Endothelial cell of umbilical vein (primary cell): ENCODE data around the gene ADRA2A. TPM values are rescaled to one million over a fixed set of nuclear protein-coding genes. Genes with fewer than 3 reads are reported as not detected.

Experiments
- BruUV-seq: library from RNA; stranded (reverse); fragments of 400-500 nt; replicated peaks from 2 replicates; lab custom pipeline; 2021; lab: Mats Ljungman, UMichigan
- CTCF ChIA-PET: fragments of 300-600, 350-600 bp; sonication (Branson Sonifier 250); formaldehyde crosslinking; loops from one replicate; lab custom pipeline; 2021; ENCODE audit warnings: antibody characterized with exemption, inconsistent platforms; lab: Charles Lee
- POLR2A ChIA-PET: fragments of 300-600, 350-600 bp; sonication (Branson Sonifier 250); formaldehyde crosslinking; loops from one replicate; lab custom pipeline; 2021; ENCODE audit warnings: antibody characterized with exemption, inconsistent platforms; lab: Charles Lee
- DNase-seq: peaks from one replicate; pipeline ENCODE4 v3.0.0-alpha.2; 2011; ENCODE audit warnings: low read depth, low spot score
- FAIRE-seq: peaks from 2 replicates; lab custom pipeline; 2011; peaks lifted over from hg19 to GRCh38; lab: Jason Lieb, UNC
- H2AFZ ChIP-seq: 2 replicates; pipeline ENCODE4 v1.6.0; 2012; ENCODE audit warnings: low read depth, low read length, control low read depth, inconsistent platforms
- H3K27ac ChIP-seq: 2 replicates; pipeline ENCODE4 v1.5.1; 2011; ENCODE audit warnings: low read depth, mild to moderate bottlenecking, control low read depth, low read length, moderate library complexity; ENCODE audit not compliant: insufficient read depth
- H3K27me3 ChIP-seq, 2 experiments: 2 replicates each; pipeline versions ENCODE4 v1.6.0 to v1.6.1; 2011; ENCODE audit warnings: low read length in 2 of 2, mixed read lengths in 1 of 2; ENCODE audit not compliant: control insufficient read depth in 2 of 2, insufficient read depth in 2 of 2
- H3K36me3 ChIP-seq, 2 experiments: 2 replicates in 1 of 2; 3 replicates in 1 of 2; pipeline ENCODE4 v1.5.1; 2011; ENCODE audit warnings: low read length in 2 of 2, mild to moderate bottlenecking in 1 of 2, moderate library complexity in 1 of 2; ENCODE audit not compliant: control insufficient read depth in 2 of 2, insufficient read depth in 2 of 2; ENCODE audit errors: extremely low read depth in 1 of 2
- H3K4me1 ChIP-seq: 3 replicates; pipeline ENCODE4 v1.5.1; 2011; ENCODE audit warnings: mild to moderate bottlenecking, low read length; ENCODE audit not compliant: control insufficient read depth, insufficient read depth; ENCODE audit errors: extremely low read depth
- H3K4me2 ChIP-seq: 2 replicates; pipeline ENCODE4 v1.6.1; 2011; ENCODE audit warnings: low read length, control low read depth, mixed read lengths; ENCODE audit not compliant: insufficient read depth
- H3K4me3 ChIP-seq, 3 experiments: fragments of 200-600 bp in 1 of 3; sonication (generic), shearing (Covaris generic) in 1 of 3; replicated peaks in 1 of 3; 2 replicates each; pipeline ENCODE4 v1.5.1; 2011 to 2016; ENCODE audit warnings: control low read depth in 3 of 3, low read length in 3 of 3, mild to moderate bottlenecking in 2 of 3, inconsistent platforms in 1 of 3, low read depth in 1 of 3, moderate library complexity in 1 of 3; ENCODE audit not compliant: insufficient read depth in 1 of 3
- H3K79me2 ChIP-seq: 2 replicates; pipeline ENCODE4 v1.6.0; 2012; ENCODE audit warnings: low read length, inconsistent platforms; ENCODE audit not compliant: control insufficient read depth, insufficient read depth
- H3K9ac ChIP-seq: replicated peaks from 2 replicates; pipeline ENCODE3; 2011; ENCODE audit warnings: low read length, control low read depth; ENCODE audit not compliant: insufficient read depth; ENCODE audit errors: extremely low read depth
- H3K9me1 ChIP-seq: replicated peaks from 3 replicates; pipeline ENCODE4 v1.6.0; 2011; ENCODE audit warnings: mild to moderate bottlenecking, low read length; ENCODE audit not compliant: control insufficient read depth, insufficient read depth; ENCODE audit errors: extremely low read depth
- H3K9me3 ChIP-seq: replicated peaks from 2 replicates; pipeline ENCODE4 v1.5.1; 2012; ENCODE audit warnings: low read length, inconsistent platforms; ENCODE audit not compliant: control insufficient read depth, insufficient read depth
- H4K20me1 ChIP-seq: replicated peaks from 2 replicates; pipeline ENCODE3; 2011; ENCODE audit warnings: mild to moderate bottlenecking, low read length; ENCODE audit not compliant: control insufficient read depth, insufficient read depth; ENCODE audit errors: extremely low read depth
- CTCF ChIP-seq, 2 donors: IDR thresholded peaks; 1 replicate in 1 of 2; 2 replicates in 1 of 2; pipeline ENCODE4 v1.5.1; 2011; ENCODE audit warnings: low read length in 2 of 2, mild to moderate bottlenecking in 2 of 2, moderate library complexity in 2 of 2, control low read depth in 1 of 2, inconsistent platforms in 1 of 2, low read depth in 1 of 2; ENCODE audit not compliant: insufficient read depth in 1 of 2; ENCODE audit errors: extremely low read depth in 1 of 2
- EZH2 ChIP-seq: IDR thresholded peaks from 2 replicates; pipeline ENCODE4 v1.6.1; 2012; ENCODE audit warnings: borderline replicate concordance, low read depth, mild to moderate bottlenecking, moderate library complexity, low read length, inconsistent platforms; ENCODE audit not compliant: severe bottlenecking
- FOS ChIP-seq: IDR thresholded peaks from 2 replicates; pipeline ENCODE4 v1.6.1; 2011; ENCODE audit warnings: mild to moderate bottlenecking, low read length, moderate library complexity, borderline replicate concordance; ENCODE audit not compliant: insufficient read depth
- GATA2 ChIP-seq: IDR thresholded peaks from 2 replicates; pipeline ENCODE4 v1.7.0; 2011; ENCODE audit warnings: low read depth, mild to moderate bottlenecking, moderate library complexity, mixed read lengths, low read length; ENCODE audit not compliant: insufficient read length, insufficient read depth
- JUN ChIP-seq: IDR thresholded peaks from 2 replicates; pipeline ENCODE4 v1.6.1; 2011; ENCODE audit warnings: borderline replicate concordance, low read depth; ENCODE audit not compliant: insufficient read length, insufficient read depth
- MAX ChIP-seq: IDR thresholded peaks from 2 replicates; pipeline ENCODE4 v1.6.1; 2011; ENCODE audit not compliant: insufficient read depth, insufficient read length
- MYC ChIP-seq: IDR thresholded peaks from one replicate; pipeline ENCODE4 v1.6.1; 2011; ENCODE audit warnings: mild to moderate bottlenecking, low read depth, low read length
- POLR2A ChIP-seq: IDR thresholded peaks from 2 replicates; pipeline ENCODE4 v1.6.1; 2012; ENCODE audit warnings: low read depth, mild to moderate bottlenecking, control low read depth, low read length
- POLR2AphosphoS5 ChIP-seq: IDR thresholded peaks from 2 replicates; pipeline ENCODE4 v1.6.1; 2012; ENCODE audit warnings: low read depth, mild to moderate bottlenecking, control low read depth, low read length, moderate library complexity; ENCODE audit not compliant: insufficient read depth
- dilution Hi-C: fragments of 300-500 bp; cut with MboI; formaldehyde crosslinking; loops from one replicate; pipeline ENCODE4 v1.15.0; 2019; ENCODE audit warnings: low sequenced_read_pairs; ENCODE audit not compliant: extremely low pct_ligation_motif_present
- intact Hi-C: fragments of 100-400 bp; cut with micrococcal nuclease; formaldehyde crosslinking; loops from one replicate; pipeline ENCODE4 v1.10.0; 2022
- polyA plus RNA-seq, 4 experiments: library from polyadenylated mRNA; depleted of rRNA in 3 of 4; stranded (reverse) in 3 of 4; unstranded in 1 of 4; fragments of >200 nt; gene quantifications; 2 replicates each; pipeline versions ENCODE4 v1.2.1 to v1.2.3, GENCODE V29; 2011 to 2012; ENCODE audit warnings: missing spikeins in 1 of 4
- total RNA-seq: library from RNA; stranded (reverse); gene quantifications from 2 replicates; pipeline ENCODE4 v1.2.3, GENCODE V29; 2021

Gene ADRA2A
- total and polyA plus RNA-seq, 2 donors (not counting 3 experiments of a cell fraction or from before 2014, with no cell fraction given) = 0.03 TPM; not detected in 1

- dilution Hi-C loops = no loop called here
- Histone ChIP-seq H3K9ac (no peak overlapping the region), H3K27me3 (no peaks in the 10 kb centered on the region), H3K4me1 (no peaks in the 10 kb centered on the region), H2AFZ (no peak overlapping the region), H3K36me3 (no peaks in the 10 kb centered on the region), H3K27ac (no peak overlapping the region), H3K79me2 (no peaks in the 10 kb centered on the region), H3K4me2 (no peak overlapping the region), H3K9me3 (no peaks in the 10 kb centered on the region), H3K4me3 (no peak overlapping the region), H3K9me1 (no peaks in the 10 kb centered on the region), H4K20me1 (no peaks in the 10 kb centered on the region)
- intact Hi-C loops = no loop called here
- POLR2A ChIA-PET = no interaction called here
- FAIRE-seq (no peak), DNase-seq (no peak)
- CTCF ChIA-PET = no interaction called here
- BruUV-seq = no TSS peak
- no peak for TF ChIP-seq POLR2A
- no peak for TF ChIP-seq GATA2
Measured at GRCh38 chr10:111039522-111039921, 37.3 kb upstream of the ADRA2A start.

- ChIA-PET CTCF (no interaction called here), POLR2A (no interaction called here)
- TF ChIP-seq EZH2 = no peak
- no peak for TF ChIP-seq POLR2AphosphoS5
- no peak for TF ChIP-seq MAX
- no peak for TF ChIP-seq CTCF (IDR thresholded peaks at IDR 0.05; ENCODE audit: extremely low read depth in 1 of 2, insufficient read depth in 1 of 2, low read depth in 1 of 2, low read length in 2 of 2)
- no peak for TF ChIP-seq FOS
- TF ChIP-seq MYC = no peak
- TF ChIP-seq GATA2 = no peak
- no peak for TF ChIP-seq POLR2A
- no peak for TF ChIP-seq JUN
- Histone ChIP-seq H4K20me1 (no peaks in the 10 kb centered on the region), H2AFZ (no peak overlapping the region), H3K9me1 (no peaks in the 10 kb centered on the region), H3K9ac (no peak overlapping the region), H3K27ac (no peak overlapping the region), H3K4me1 (no peaks in the 10 kb centered on the region), H3K4me2 (no peak overlapping the region), H3K9me3 (no peaks in the 10 kb centered on the region), H3K36me3 (no peaks in the 10 kb centered on the region), H3K79me2 (no peaks in the 10 kb centered on the region), H3K4me3 (no peak overlapping the region), H3K27me3 (no peaks in the 10 kb centered on the region)
- DNase-seq (no peak), FAIRE-seq (no peak)
- BruUV-seq = no TSS peak
- intact Hi-C loops (no loop called here), dilution Hi-C loops (no loop called here)
Measured at GRCh38 chr10:111057006-111057405, 19.8 kb upstream of the ADRA2A start.
